Skeletal muscle satellite cell (primary cell): ENCODE measurements around the gene HECTD3.
A peak's percentile ranks its signal among the peaks of the same experiment; 100 is the strongest.

Source experiments
- H3K27me3 ChIP-seq: 2 replicates; pipeline ENCODE4 v1.7.0; 2013; ENCODE audit warnings: low read length; ENCODE audit not compliant: control insufficient read depth, insufficient read depth
- H3K36me3 ChIP-seq: 2 replicates; pipeline ENCODE4 v1.7.0; 2013; ENCODE audit warnings: mild to moderate bottlenecking, control low read depth, low read length; ENCODE audit not compliant: insufficient read depth
- H3K4me1 ChIP-seq: 2 replicates; pipeline ENCODE4 v1.7.0; 2013; ENCODE audit warnings: low read length; ENCODE audit not compliant: control insufficient read depth, insufficient read depth
- H3K4me2 ChIP-seq: 2 replicates; pipeline ENCODE4 v1.7.0; 2013; ENCODE audit warnings: mild to moderate bottlenecking, low read length
- H3K4me3 ChIP-seq: 2 replicates; pipeline ENCODE4 v1.7.0; 2013; ENCODE audit warnings: low read length
- H3K9ac ChIP-seq: 2 replicates; pipeline ENCODE4 v1.7.0; 2013; ENCODE audit warnings: mild to moderate bottlenecking, low read depth, low read length, moderate library complexity
- H3K9me3 ChIP-seq: replicated peaks from 2 replicates; pipeline ENCODE4 v1.7.0; 2013; ENCODE audit warnings: mild to moderate bottlenecking, control low read depth, low read length

The HECTD3 gene

DNA sequence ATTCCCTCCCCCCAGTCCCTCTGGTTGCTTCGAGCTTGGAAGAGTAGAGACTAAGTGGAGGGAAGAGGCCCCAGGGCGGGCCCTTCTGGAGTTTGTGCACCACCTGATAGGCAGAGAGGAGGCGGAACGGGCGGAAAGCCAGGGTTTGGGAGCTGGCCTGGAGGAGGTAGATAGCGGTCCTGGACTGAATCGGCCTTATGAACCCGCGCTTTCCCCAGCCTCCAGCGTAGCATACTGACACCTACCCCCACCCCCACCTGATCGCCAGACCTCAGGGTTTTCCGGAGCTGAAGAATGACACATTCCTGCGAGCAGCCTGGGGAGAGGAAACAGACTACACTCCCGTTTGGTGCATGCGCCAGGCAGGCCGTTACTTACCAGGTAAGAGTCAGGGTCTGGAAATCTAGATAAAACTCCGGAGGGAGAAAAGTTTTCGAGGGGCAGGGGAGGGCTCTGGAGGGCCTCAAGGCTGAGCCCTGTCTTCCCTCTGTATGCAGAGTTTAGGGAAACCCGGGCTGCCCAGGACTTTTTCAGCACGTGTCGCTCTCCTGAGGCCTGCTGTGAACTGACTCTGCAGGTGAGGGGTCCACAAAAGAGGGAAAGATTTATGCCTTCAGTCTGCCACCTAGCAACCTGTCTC is 1.6 kb upstream of the HECTD3 start:
- Histone ChIP-seq H3K4me2 (peak overlapping the region; percentile 84), H3K36me3 (peaks cover 38% of the 10 kb centered on the region), H3K4me3 (peak overlapping the region; percentile 74), H3K9me3 (no peaks in the 10 kb centered on the region), H3K4me1 (peaks cover 25% of the 10 kb centered on the region), H3K9ac (peak overlapping the region; percentile 87), H3K27me3 (no peaks in the 10 kb centered on the region)

DNA sequence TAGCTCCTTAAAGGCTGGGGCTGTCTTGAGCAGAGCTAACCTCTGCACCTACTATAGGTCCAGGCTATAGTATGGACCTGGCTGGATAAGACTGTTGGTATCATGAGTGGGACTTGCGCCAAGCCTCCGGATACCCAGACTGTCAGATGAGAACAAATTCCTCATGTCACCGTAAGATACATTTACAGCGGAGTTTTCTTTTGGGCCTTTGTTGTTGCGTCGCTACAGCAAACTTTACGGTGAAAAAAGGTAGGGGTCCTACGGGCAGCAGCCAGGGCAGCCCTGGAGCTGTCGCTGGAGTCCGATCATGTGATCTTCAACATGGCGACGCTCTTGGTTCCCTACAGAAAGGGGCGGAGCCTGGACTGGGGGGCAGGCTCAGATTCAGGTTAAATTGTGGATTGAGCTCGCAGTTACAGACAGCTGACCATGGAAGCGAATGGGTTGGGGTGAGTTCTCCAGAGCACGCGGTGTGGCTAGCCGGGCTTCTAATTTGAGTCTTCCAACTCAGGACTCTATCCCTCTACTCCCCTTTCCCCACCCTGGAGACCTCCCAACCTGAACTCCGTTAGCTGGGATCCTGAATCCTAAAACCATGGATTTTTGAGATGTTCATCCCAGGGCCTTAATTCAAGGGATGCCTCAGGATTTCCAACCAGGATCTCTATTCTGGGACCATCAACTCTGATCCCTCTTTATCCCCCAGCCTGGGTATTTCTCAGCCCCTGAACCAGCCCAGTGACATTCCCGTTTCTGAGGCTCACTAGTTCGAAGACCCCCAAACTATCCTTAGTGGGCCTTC is 914 bp upstream of the HECTD3 start, which contains the start of gene UROD:
UROD (plus strand) TSS at position 418 of the 802 bp plus-strand sequence; CDS start at position 430, 12 bp downstream.
- Histone ChIP-seq H3K9ac (peak within 1 kb of the TSS; percentile 87), H3K36me3 (peaks cover 45% of the 10 kb centered on the region), H3K4me1 (peaks cover 25% of the 10 kb centered on the region), H3K4me2 (peak within 1 kb of the TSS; percentile 84), H3K4me3 (peak within 1 kb of the TSS; percentile 93), H3K9me3 (no peaks in the 10 kb centered on the region), H3K27me3 (no peaks in the 10 kb centered on the region)

DNA sequence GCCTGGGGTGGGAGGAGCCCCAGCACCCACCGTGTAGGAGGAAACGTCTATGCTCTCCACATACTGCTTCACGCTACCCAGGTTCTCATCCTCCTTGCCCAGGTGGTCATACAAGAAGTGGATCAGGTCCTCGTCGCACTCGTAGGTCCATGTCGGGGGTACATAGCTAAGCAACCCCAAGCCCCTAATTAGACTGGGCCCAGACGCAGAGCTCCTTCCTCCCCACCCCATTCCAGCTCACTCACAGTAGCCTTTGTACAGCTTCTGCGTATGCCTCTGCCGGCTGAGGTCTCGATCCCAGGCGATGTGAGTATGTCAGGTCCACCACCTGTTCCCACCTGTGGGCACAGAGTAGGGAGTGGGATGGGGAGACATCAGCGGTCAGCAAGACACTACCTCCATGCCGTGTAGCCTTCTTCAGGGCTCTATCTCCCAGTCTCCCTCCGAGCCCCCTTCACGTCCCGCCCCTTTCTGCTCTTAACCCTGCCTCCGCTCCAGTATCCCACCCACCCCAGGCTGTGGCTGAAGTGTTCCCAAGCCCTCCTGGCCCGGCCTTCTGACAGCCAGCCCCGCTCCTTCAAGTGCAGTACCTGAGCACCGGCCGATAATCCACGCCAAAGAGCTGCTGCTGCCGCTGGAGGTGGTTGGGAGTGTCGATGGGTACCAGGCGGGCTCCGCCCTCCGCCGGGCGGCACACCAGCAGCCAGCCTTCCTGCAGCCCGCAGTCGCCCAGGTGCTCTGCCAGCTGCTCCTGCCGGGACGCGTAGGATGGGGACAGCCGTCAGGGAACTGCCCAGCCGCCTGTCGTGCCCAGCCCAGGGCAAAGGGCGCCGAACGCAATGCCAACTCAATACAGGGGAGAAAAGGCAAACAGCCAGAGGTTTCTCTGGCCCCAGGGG is 919 bp downstream of the HECTD3 start:
- H3K27me3 ChIP-seq, result no peaks in the 10 kb centered on the region
- peak overlapping the region; percentile 93 for H3K4me3 ChIP-seq
- H3K9ac ChIP-seq, result peak overlapping the region; percentile 87
- peaks cover 25% of the 10 kb centered on the region for H3K4me1 ChIP-seq
- H3K9me3 ChIP-seq, result no peaks in the 10 kb centered on the region
- H3K36me3 ChIP-seq, result peaks cover 56% of the 10 kb centered on the region
- peak overlapping the region; percentile 84 for H3K4me2 ChIP-seq

DNA sequence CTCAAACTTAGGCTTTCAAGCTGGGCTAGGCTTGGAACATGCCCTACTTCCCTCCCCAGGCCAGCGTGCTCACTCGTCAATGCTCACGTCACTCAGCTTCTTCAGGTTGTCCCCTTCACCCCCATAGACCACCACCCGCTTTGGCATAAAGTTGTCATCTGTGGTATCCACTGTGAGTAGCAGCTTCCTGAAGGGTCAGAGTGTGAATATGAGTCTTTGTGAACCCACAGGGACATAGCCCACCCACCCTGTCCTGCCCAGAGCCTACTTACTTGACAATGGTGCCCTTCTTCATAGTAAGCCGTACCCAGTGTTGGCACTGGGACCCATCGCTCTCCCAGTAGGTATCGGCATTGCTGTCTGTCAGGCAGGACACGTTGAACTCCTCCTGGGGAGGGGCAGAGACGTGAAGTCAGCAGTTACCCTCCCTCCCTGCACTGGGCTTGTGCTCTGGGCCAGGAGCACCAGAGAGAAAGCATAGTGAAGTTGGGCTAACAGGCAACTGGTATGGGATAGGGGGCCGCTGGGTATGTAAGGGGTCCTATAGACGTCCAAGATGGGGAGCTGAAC is 1.7 kb downstream of the HECTD3 start:
- H3K4me3 ChIP-seq, result no peak overlapping the region
- peaks cover 22% of the 10 kb centered on the region for H3K4me1 ChIP-seq
- peaks cover 58% of the 10 kb centered on the region for H3K36me3 ChIP-seq

DNA sequence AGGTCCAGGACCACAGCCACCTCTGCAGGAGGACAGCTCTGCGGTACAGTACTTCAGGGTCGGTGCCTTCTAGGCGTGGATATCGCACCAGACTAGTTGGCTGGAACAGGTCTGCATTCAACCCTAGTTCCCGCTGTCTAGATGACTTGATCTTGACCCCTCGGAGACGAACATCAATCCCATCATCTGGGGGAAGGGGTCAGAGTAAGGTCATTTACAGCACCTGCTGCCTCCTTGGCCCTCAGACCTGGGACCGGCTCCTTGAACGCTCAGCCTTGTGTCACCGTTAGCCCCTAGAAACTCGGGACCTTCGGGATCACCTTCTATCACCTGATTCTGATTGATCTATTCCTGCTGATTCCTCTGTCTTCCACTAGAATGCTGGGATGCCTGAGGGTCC is 2.6 kb downstream of the HECTD3 start:
- Histone ChIP-seq H3K4me2 (no peak overlapping the region), H3K9ac (no peak overlapping the region), H3K4me1 (peaks cover 21% of the 10 kb centered on the region), H3K9me3 (no peaks in the 10 kb centered on the region), H3K36me3 (peaks cover 60% of the 10 kb centered on the region), H3K4me3 (no peak overlapping the region), H3K27me3 (no peaks in the 10 kb centered on the region)

More for the DNA sequence above, 1.7 kb downstream of the HECTD3 start:
- no peaks in the 10 kb centered on the region for H3K9me3 ChIP-seq
- peak overlapping the region; percentile 87 for H3K9ac ChIP-seq
- H3K27me3 ChIP-seq, result no peaks in the 10 kb centered on the region
- H3K4me2 ChIP-seq, result peak overlapping the region; percentile 84

DNA sequence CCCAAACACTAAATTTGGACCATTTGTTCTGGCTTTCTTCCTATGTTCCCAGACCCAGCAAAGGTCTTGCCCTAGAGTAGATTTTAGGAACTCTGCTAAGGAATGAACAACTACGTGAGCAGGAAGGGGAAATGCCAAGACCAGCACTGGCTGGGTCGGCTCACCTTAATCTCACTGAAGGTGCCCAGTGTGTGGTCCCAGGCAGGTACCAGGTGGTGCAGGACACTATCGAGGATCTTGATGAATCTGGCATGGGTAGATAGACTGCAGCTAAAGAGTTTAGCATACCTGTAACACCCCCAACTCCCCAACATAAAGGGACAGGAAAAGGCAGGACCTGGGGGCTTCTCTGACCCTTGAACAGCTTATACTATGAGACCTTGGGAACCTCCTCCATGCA is 3.0 kb downstream of the HECTD3 start:
- no peak overlapping the region for H3K4me3 ChIP-seq
- H3K36me3 ChIP-seq, result peaks cover 62% of the 10 kb centered on the region
- H3K27me3 ChIP-seq, result no peaks in the 10 kb centered on the region
- no peaks in the 10 kb centered on the region for H3K9me3 ChIP-seq
- no peak overlapping the region for H3K9ac ChIP-seq
- H3K4me1 ChIP-seq, result peaks cover 16% of the 10 kb centered on the region
- no peak overlapping the region for H3K4me2 ChIP-seq

GRCh38 chr1:45007311-45007710 is 3.8 kb downstream of the HECTD3 start:
- Histone ChIP-seq H3K4me3 (no peak overlapping the region), H3K4me2 (no peak overlapping the region), H3K36me3 (peaks cover 70% of the 10 kb centered on the region), H3K9ac (no peak overlapping the region), H3K4me1 (peaks cover 14% of the 10 kb centered on the region), H3K27me3 (no peaks in the 10 kb centered on the region), H3K9me3 (no peaks in the 10 kb centered on the region)

- H3K9ac ChIP-seq, result no peak overlapping the region
- H3K27me3 ChIP-seq, result no peaks in the 10 kb centered on the region
- no peaks in the 10 kb centered on the region for H3K9me3 ChIP-seq
- no peak overlapping the region for H3K4me3 ChIP-seq
- no peak overlapping the region for H3K4me2 ChIP-seq
- peaks cover 73% of the 10 kb centered on the region for H3K36me3 ChIP-seq
- peaks cover 8% of the 10 kb centered on the region for H3K4me1 ChIP-seq
Observed at GRCh38 chr1:45005761-45006160, 5.4 kb downstream of the HECTD3 start.

DNA sequence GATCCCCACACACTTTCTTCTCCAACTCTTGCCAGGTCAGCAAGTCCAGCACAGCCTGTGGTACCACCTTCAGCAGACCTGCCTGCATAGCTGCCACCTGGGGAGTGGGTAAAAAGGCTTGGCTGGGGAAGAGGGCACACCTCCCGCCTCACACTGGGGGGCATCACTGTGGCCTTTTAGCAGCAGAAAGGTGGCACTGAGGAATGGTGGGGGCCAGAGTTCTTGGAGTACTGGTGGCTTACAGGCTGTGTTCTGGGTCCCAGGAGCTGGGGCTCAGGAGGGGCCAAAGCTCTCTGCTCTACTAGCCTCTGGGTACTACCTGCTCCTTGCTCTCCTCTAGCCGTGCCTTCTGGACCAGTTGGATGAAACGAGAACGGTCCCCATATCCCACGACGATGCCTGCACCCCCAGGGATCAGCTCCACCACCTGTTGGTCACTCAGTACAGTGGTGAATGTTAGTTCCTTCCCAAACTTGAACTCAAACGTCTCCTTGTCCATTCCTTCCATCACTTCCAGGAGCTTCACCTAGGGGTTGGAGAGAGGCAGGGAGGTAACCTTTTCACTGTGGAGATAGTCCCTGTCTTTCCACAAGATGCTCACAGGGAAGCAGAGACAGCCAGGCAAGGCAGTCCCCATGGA is 6.7 kb downstream of the HECTD3 start:
- Histone ChIP-seq H3K4me2 (no peak overlapping the region), H3K9ac (no peak overlapping the region), H3K9me3 (no peaks in the 10 kb centered on the region), H3K4me1 (no peaks in the 10 kb centered on the region), H3K27me3 (no peaks in the 10 kb centered on the region), H3K36me3 (peaks cover 71% of the 10 kb centered on the region), H3K4me3 (no peak overlapping the region)

GRCh38 chr1:45003741-45004140 is 7.4 kb downstream of the HECTD3 start:
- no peak overlapping the region for H3K4me3 ChIP-seq
- H3K9ac ChIP-seq, result no peak overlapping the region
- no peaks in the 10 kb centered on the region for H3K9me3 ChIP-seq
- H3K4me1 ChIP-seq, result no peaks in the 10 kb centered on the region
- H3K4me2 ChIP-seq, result no peak overlapping the region
- peaks cover 64% of the 10 kb centered on the region for H3K36me3 ChIP-seq
- H3K27me3 ChIP-seq, result no peaks in the 10 kb centered on the region
